ENCODE measurements around the gene TIMM44. TPM values are rescaled to one million over a fixed set of nuclear protein-coding genes. Genes with fewer than 3 reads are reported as not detected.
A peak's percentile ranks its signal among the peaks of the same experiment; 100 is the strongest.

The TIMM44 gene
- total RNA-seq, 1 experiment from 2014 or later, result 114 TPM

GRCh38 chr19:7903244-7904073 lies 40.0 kb downstream of the TIMM44 start, which contains the start of gene MAP2K7:
TSS of gene MAP2K7 (plus strand) at chr19:7903877. CDS start at chr19:7903945, 68 bp downstream.
- Histone ChIP-seq H2BK15ac (ENCODE audit: low read depth, low read length) (no peak within 1 kb of the TSS), H3K56ac (ENCODE audit: insufficient read length, low read depth, low read length) (no peak within 1 kb of the TSS), H2BK5ac (ENCODE audit: insufficient read length, low read length) (no peak within 1 kb of the TSS), H3K23me2 (ENCODE audit: insufficient read length, low read depth, low read length, poor library complexity, severe bottlenecking) (peaks cover 19% of the 10 kb centered on the region), H3K79me2 (ENCODE audit: insufficient read depth, low read length) (peaks cover 6% of the 10 kb centered on the region; the same call in 1 of the 2 replicates), H2BK20ac (ENCODE audit: low read depth, low read length, poor library complexity, severe bottlenecking) (no peak within 1 kb of the TSS), H3K4me1 (ENCODE audit: insufficient read depth, low read length) (0 out of 2 replicates have a peak, but pooled peaks cover 4% of the 10 kb centered on the region), H3K79me1 (ENCODE audit: insufficient read depth, low read depth, low read length, poor library complexity, severe bottlenecking) (no peaks in the 10 kb centered on the region), H4K8ac (replicated peaks; ENCODE audit: insufficient read length, low read depth, low read length) (no peak within 1 kb of the TSS), H3K4me2 (ENCODE audit: insufficient read depth, insufficient read length, low read length) (peak within 1 kb of the TSS; percentile 91), H3K9ac (ENCODE audit: extremely low read depth, insufficient read length, low read length) (peak within 1 kb of the TSS; percentile 66), H3K18ac (ENCODE audit: insufficient read length, low read depth, low read length) (peak within 1 kb of the TSS; percentile 71), H4K20me1 (ENCODE audit: control insufficient read depth, insufficient read depth, insufficient read length) (no peaks in the 10 kb centered on the region), H3K27ac (ENCODE audit: insufficient read length, low read depth, low read length) (no peak within 1 kb of the TSS), H2BK12ac (ENCODE audit: insufficient read length, low read depth, low read length) (no peak within 1 kb of the TSS), H2BK120ac (ENCODE audit: low read depth, low read length, poor library complexity, severe bottlenecking) (no peak within 1 kb of the TSS), H3K14ac (ENCODE audit: insufficient read depth, low read length) (peak within 1 kb of the TSS; percentile 73), H3K4ac (ENCODE audit: low read depth, low read length) (no peak within 1 kb of the TSS), H4K91ac (ENCODE audit: insufficient read length, low read depth, low read length) (no peak within 1 kb of the TSS), H3K23ac (ENCODE audit: insufficient read length, low read depth, low read length) (no peak within 1 kb of the TSS), H3K9me3 (ENCODE audit: control insufficient read depth, low read depth, low read length) (no peaks in the 10 kb centered on the region), H2AFZ (ENCODE audit: low read length) (no peak within 1 kb of the TSS), H2AK5ac (ENCODE audit: insufficient read length, low read length) (no peak within 1 kb of the TSS), H3T11ph (ENCODE audit: low read length) (no peak within 1 kb of the TSS), H4K5ac (ENCODE audit: insufficient read length, low read depth, low read length) (no peak within 1 kb of the TSS), H3K27me3 (ENCODE audit: insufficient read depth, low read length) (no peaks in the 10 kb centered on the region)
- Mint-ChIP-seq H3K27ac (peak within 1 kb of the TSS; percentile 94 to 97 (median 95)), H3K27me3 (ENCODE audit: low read depth) (peaks cover 3% of the 10 kb centered on the region; the same call in 1 of the 2 replicates), H3K4me3 (peak within 1 kb of the TSS; percentile 86 to 93), H3K9me3 (no peaks in the 10 kb centered on the region; a peak in 3 of 5 replicates), H3K36me3 (ENCODE audit: insufficient read depth in 1 of 3, low read depth in 3 of 3) (peaks cover 13 to 29% (median 20%) of the 10 kb centered on the region in 3 experiments), H3K4me1 (peaks cover 15 to 24% of the 10 kb centered on the region in 2 experiments)
- no CpG with 5 or more reads among the region's 89 CpGs for WGBS (ENCODE audit: extremely low coverage, insufficient read length, low lambda C conversion rate)
- peak; percentile 99 for DNase-seq
- peak; percentile 68 for TF ChIP-seq CTCF (conservative IDR thresholded peaks at IDR 0.05)
